ENCODE measurements around the gene FABP3. TPM values are rescaled to one million over a fixed set of nuclear protein-coding genes. Genes with fewer than 3 reads are reported as not detected.
A peak's percentile ranks its signal among the peaks of the same experiment; 100 is the strongest.

The FABP3 gene
- total RNA-seq, 1 experiment from 2014 or later, result not detected

GRCh38 chr1:31327381-31327780 is 45.5 kb downstream of the FABP3 start:
- no peak overlapping the region for H3K4me2 ChIP-seq
- CTCF ChIA-PET, result no interaction called here

DNA sequence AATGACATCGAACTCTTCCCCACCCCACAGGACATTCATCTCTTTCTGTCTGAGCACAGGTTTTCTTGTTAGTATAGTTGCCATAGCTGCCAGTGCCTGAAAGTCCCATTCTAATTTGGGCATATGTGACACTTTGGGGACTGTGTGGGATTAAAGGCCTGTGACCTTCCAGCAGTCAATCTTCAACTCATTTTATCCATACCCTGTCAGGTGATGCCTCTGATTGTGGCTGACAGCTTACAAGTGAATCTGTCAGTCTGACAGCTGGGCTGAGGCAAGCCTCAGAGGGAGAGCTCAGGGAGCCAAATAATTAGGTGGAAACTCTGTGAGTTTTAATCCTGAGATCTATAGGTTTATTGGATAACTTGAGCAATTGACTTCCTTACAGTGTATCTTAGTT is 46.4 kb downstream of the FABP3 start:
- Histone ChIP-seq H3K27me3 (ENCODE audit: insufficient read depth, low read depth) (no peaks in the 10 kb centered on the region), H2AFZ (no peak overlapping the region), H3K27ac (no peak overlapping the region), H3K4me2 (no peak overlapping the region), H3K4me1 (replicated peaks; ENCODE audit: insufficient read depth) (no peaks in the 10 kb centered on the region), H3K36me3 (ENCODE audit: low read depth) (no peaks in the 10 kb centered on the region), H4K20me1 (ENCODE audit: insufficient read depth) (no peaks in the 10 kb centered on the region), H3K4me3 (no peak overlapping the region), H3K9me3 (ENCODE audit: insufficient read depth, low read depth) (no peaks in the 10 kb centered on the region), H3K79me2 (ENCODE audit: low read depth) (no peaks in the 10 kb centered on the region), H3F3A (ENCODE audit: insufficient read depth, low read depth) (no peaks in the 10 kb centered on the region), H3K9me2 (ENCODE audit: insufficient read depth) (no peaks in the 10 kb centered on the region)
- POLR2A ChIA-PET (ENCODE audit: unreplicated experiment), result no interaction called here
- BruUV-seq (replicated peaks), result no TSS peak
- CTCF ChIA-PET, result no interaction called here
- no peak for DNase-seq
- TF ChIP-seq, protein P1, sequence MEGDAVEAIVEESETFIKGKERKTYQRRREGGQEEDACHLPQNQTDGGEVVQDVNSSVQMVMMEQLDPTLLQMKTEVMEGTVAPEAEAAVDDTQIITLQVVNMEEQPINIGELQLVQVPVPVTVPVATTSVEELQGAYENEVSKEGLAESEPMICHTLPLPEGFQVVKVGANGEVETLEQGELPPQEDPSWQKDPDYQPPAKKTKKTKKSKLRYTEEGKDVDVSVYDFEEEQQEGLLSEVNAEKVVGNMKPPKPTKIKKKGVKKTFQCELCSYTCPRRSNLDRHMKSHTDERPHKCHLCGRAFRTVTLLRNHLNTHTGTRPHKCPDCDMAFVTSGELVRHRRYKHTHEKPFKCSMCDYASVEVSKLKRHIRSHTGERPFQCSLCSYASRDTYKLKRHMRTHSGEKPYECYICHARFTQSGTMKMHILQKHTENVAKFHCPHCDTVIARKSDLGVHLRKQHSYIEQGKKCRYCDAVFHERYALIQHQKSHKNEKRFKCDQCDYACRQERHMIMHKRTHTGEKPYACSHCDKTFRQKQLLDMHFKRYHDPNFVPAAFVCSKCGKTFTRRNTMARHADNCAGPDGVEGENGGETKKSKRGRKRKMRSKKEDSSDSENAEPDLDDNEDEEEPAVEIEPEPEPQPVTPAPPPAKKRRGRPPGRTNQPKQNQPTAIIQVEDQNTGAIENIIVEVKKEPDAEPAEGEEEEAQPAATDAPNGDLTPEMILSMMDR (conservative IDR thresholded peaks at IDR 0.05), result no peak
- no peak for TF ChIP-seq EZH2 (IDR thresholded peaks at IDR 0.05; ENCODE audit: low read depth)
- intact Hi-C loops (cut with micrococcal nuclease; ENCODE audit: unreplicated experiment), result no loop called here

More at GRCh38 chr1:31327381-31327780, 45.5 kb downstream of the FABP3 start:
- TF ChIP-seq, protein P1 (conservative IDR thresholded peaks at IDR 0.05), result no peak
- no peak for TF ChIP-seq EZH2 (IDR thresholded peaks at IDR 0.05; ENCODE audit: low read depth)
- 0 out of 2 replicates have a peak overlapping the region, but pooled peaks have one; percentile 39 for H3K27ac ChIP-seq
- H3K79me2 ChIP-seq (ENCODE audit: low read depth), result no peaks in the 10 kb centered on the region
- intact Hi-C loops (cut with micrococcal nuclease; ENCODE audit: unreplicated experiment), result no loop called here
- no peak for DNase-seq
- no peaks in the 10 kb centered on the region for H3K9me3 ChIP-seq (ENCODE audit: insufficient read depth, low read depth)
- H3K27me3 ChIP-seq (ENCODE audit: insufficient read depth, low read depth), result no peaks in the 10 kb centered on the region
- H3K4me1 ChIP-seq (replicated peaks; ENCODE audit: insufficient read depth), result no peaks in the 10 kb centered on the region
- H3K36me3 ChIP-seq (ENCODE audit: low read depth), result no peaks in the 10 kb centered on the region
- POLR2A ChIA-PET (ENCODE audit: unreplicated experiment), result no interaction called here
- no peak overlapping the region for H3K4me3 ChIP-seq
- H2AFZ ChIP-seq, result no peak overlapping the region
- no peaks in the 10 kb centered on the region for H3F3A ChIP-seq (ENCODE audit: insufficient read depth, low read depth)
- no peaks in the 10 kb centered on the region for H3K9me2 ChIP-seq (ENCODE audit: insufficient read depth)
- no TSS peak for BruUV-seq (replicated peaks)
- no peaks in the 10 kb centered on the region for H4K20me1 ChIP-seq (ENCODE audit: insufficient read depth)

DNA sequence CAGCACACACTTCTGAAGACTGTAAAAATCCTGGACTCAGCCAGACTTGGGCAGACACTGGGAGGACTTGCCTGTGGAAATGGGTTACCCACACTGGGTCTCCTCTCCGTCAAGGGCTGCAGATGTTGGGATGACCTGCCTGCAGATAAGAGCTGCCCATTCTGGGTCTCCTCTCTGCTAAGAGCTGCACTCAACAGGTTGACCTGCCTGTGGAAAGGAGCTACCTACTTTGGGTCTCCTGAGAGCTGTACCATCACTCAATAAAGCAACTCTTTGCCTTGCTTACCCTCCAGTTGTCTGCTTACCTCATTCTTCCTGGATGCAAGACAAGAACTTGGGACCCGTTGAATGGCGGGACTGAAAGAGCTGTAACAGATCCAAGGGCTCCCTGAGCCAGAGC is 47.9 kb downstream of the FABP3 start:
- Histone ChIP-seq H2AFZ (no peak overlapping the region), H3K4me3 (no peak overlapping the region), H3F3A (ENCODE audit: insufficient read depth, low read depth) (no peaks in the 10 kb centered on the region), H3K4me1 (replicated peaks; ENCODE audit: insufficient read depth) (no peaks in the 10 kb centered on the region), H3K79me2 (ENCODE audit: low read depth) (no peaks in the 10 kb centered on the region), H3K9me3 (ENCODE audit: insufficient read depth, low read depth) (no peaks in the 10 kb centered on the region), H3K27ac (no peak overlapping the region), H4K20me1 (ENCODE audit: insufficient read depth) (no peaks in the 10 kb centered on the region), H3K4me2 (no peak overlapping the region), H3K36me3 (ENCODE audit: low read depth) (no peaks in the 10 kb centered on the region; the same call in 1 of the 2 replicates), H3K9me2 (ENCODE audit: insufficient read depth) (no peaks in the 10 kb centered on the region), H3K27me3 (ENCODE audit: insufficient read depth, low read depth) (no peaks in the 10 kb centered on the region)
- no TSS peak for BruUV-seq (replicated peaks)
- TF ChIP-seq EZH2 (IDR thresholded peaks at IDR 0.05; ENCODE audit: low read depth), result no peak
- TF ChIP-seq, protein P1 (conservative IDR thresholded peaks at IDR 0.05), result no peak
- intact Hi-C loops (cut with micrococcal nuclease; ENCODE audit: unreplicated experiment), result no loop called here
- DNase-seq, result no peak
- ChIA-PET POLR2A (ENCODE audit: unreplicated experiment) (no interaction called here), CTCF (no interaction called here)

Measured in PC-9 (cell line).